Nephron progenitor cell (in vitro differentiated cells): ENCODE data around the gene OR51E1.

Source experiments
- DNase-seq: peaks from one replicate; pipeline ENCODE4 v3.0.0; 2021
- H3K27ac Mint-ChIP-seq: 2 replicates; pipeline ENCODE4 v1.8.0; 2021; ENCODE audit warnings: mild to moderate bottlenecking, moderate library complexity, mixed read lengths
- H3K27me3 Mint-ChIP-seq: 2 replicates; pipeline ENCODE4 v1.8.0; 2021; ENCODE audit warnings: mild to moderate bottlenecking, low read depth, mixed read lengths; ENCODE audit not compliant: poor library complexity
- H3K36me3 Mint-ChIP-seq: 2 replicates; pipeline ENCODE4 v1.8.0; 2021; ENCODE audit warnings: low read depth, mixed read lengths
- H3K4me1 Mint-ChIP-seq: 2 replicates; pipeline ENCODE4 v1.8.0; 2021; ENCODE audit warnings: mixed read lengths
- H3K4me3 Mint-ChIP-seq: 2 replicates; pipeline ENCODE4 v1.8.0; 2021; ENCODE audit warnings: mild to moderate bottlenecking, moderate library complexity, mixed read lengths
- H3K9me3 Mint-ChIP-seq: 2 replicates; pipeline ENCODE4 v1.8.0; 2021; ENCODE audit warnings: mild to moderate bottlenecking, moderate library complexity, mixed read lengths
- CTCF ChIP-seq: fragments of 200-600 bp; sonication (generic); IDR thresholded peaks from 2 replicates; pipeline ENCODE4 v1.5.0; 2021; ENCODE audit warnings: antibody characterized with exemption

Gene OR51E1

GRCh38 chr11:4672470-4672869, 28.7 kb downstream of the OR51E1 start:
- no peak for TF ChIP-seq CTCF
- no peak overlapping the region for H3K4me3 Mint-ChIP-seq

DNA sequence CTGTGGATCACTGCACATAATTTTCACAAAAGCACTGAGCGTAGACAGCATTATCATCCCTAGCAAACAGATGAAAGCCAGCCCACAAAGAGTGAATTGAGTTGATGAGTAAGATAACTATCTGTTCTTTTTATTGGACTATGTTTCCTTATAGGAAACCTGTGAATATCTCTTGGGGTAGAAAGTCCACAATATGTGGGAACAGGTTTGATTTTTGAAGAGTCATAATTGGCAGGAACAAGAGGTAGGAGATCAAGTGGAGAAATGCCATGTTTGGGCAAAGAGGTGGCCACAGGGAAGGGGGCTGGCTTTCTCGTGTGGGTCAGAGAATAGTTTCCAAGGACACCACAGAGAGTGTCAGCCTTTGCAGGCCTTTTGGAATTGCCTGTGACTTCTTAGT, 30.0 kb downstream of the OR51E1 start:
- TF ChIP-seq CTCF: no peak
- H3K36me3 Mint-ChIP-seq: no peaks in the 10 kb centered on the region
- no peak overlapping the region for H3K27ac Mint-ChIP-seq
- no peaks in the 10 kb centered on the region for H3K27me3 Mint-ChIP-seq
- no peaks in the 10 kb centered on the region for H3K9me3 Mint-ChIP-seq
- H3K4me3 Mint-ChIP-seq: no peak overlapping the region
- DNase-seq: no peak
- H3K4me1 Mint-ChIP-seq: peaks cover 25% of the 10 kb centered on the region

More at GRCh38 chr11:4672470-4672869, 28.7 kb downstream of the OR51E1 start:
- Mint-ChIP-seq H3K9me3 (no peaks in the 10 kb centered on the region), H3K4me1 (peaks cover 25% of the 10 kb centered on the region), H3K27me3 (no peaks in the 10 kb centered on the region), H3K27ac (no peak overlapping the region), H3K36me3 (no peaks in the 10 kb centered on the region)
- DNase-seq: no peak

DNA sequence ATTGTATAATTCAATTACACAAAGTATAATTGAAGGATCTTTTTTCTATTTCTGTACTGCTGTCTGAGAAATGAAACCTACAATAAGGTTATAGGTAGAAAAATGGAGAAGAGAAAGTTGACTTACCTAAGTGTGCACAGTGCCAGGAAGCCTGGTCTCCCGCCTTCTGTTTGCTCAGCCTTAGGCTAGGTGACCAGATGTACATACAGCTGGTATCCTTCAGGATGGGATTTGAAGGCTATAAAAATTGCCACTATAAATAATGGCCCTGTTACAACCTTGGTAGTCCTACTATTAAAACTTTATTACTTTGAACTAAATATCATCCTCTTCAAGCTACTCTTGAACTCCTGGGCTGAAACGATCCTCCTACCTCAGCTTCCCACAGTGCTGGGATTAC, 34.2 kb downstream of the OR51E1 start:
- no peak overlapping the region for H3K4me3 Mint-ChIP-seq
- H3K4me1 Mint-ChIP-seq: peaks cover 19% of the 10 kb centered on the region
- H3K27me3 Mint-ChIP-seq: peaks cover 1% of the 10 kb centered on the region
- no peak overlapping the region for H3K27ac Mint-ChIP-seq
- H3K36me3 Mint-ChIP-seq: no peaks in the 10 kb centered on the region
- no peak for DNase-seq
- no peak for TF ChIP-seq CTCF
- no peaks in the 10 kb centered on the region for H3K9me3 Mint-ChIP-seq

- Mint-ChIP-seq H3K9me3 (no peaks in the 10 kb centered on the region), H3K27me3 (peaks cover 3% of the 10 kb centered on the region), H3K36me3 (no peaks in the 10 kb centered on the region), H3K4me3 (no peak overlapping the region), H3K4me1 (peaks cover 17% of the 10 kb centered on the region), H3K27ac (no peak overlapping the region)
- TF ChIP-seq CTCF: no peak
- no peak for DNase-seq
These were observed 36.6 kb downstream of the OR51E1 start for GRCh38 chr11:4680341-4680740.

DNA sequence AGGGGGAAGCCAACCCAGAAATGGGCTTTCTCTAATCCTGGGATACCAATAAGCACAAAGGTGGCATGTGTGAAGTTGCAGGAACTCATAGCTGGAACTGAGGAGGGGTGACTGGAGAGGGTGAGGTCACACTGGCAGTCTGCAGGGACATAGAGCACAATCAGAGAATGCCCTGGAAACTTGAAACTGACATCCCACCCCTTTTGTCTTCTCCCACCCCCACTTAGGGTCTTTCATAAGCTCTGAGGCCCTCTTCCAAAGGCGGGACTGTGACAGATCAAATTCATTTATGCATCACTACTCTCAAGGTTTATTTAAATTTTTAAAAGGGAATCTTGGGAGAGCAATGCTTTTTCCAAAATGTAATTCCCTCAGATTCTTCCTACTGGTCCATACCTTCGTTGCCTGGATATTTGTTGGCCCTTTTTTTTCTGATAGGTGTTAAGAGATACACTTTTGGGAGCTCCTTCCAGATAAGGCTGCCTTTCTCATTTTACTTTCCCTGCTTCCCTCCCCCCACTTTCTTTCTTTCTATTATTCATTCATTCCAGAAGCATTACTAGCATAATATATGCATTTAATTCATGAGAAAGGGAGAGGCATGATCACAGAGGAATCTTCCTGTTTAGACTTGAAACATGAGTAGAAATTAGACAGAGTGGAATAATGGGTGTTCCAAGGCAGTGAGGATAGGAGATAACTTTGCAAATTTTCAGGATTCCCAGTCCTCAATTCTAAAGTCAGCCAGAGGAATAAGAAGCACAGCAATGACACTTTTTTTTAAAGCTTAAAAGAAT, 39.0 kb downstream of the OR51E1 start:
- H3K4me3 Mint-ChIP-seq: no peak overlapping the region
- H3K27ac Mint-ChIP-seq: peak overlapping the region; percentile 1
- H3K27me3 Mint-ChIP-seq: peaks cover 3% of the 10 kb centered on the region
- no peak for TF ChIP-seq CTCF
- H3K36me3 Mint-ChIP-seq: no peaks in the 10 kb centered on the region
- peaks cover 17% of the 10 kb centered on the region for H3K4me1 Mint-ChIP-seq
- H3K9me3 Mint-ChIP-seq: no peaks in the 10 kb centered on the region
- DNase-seq: no peak

DNA sequence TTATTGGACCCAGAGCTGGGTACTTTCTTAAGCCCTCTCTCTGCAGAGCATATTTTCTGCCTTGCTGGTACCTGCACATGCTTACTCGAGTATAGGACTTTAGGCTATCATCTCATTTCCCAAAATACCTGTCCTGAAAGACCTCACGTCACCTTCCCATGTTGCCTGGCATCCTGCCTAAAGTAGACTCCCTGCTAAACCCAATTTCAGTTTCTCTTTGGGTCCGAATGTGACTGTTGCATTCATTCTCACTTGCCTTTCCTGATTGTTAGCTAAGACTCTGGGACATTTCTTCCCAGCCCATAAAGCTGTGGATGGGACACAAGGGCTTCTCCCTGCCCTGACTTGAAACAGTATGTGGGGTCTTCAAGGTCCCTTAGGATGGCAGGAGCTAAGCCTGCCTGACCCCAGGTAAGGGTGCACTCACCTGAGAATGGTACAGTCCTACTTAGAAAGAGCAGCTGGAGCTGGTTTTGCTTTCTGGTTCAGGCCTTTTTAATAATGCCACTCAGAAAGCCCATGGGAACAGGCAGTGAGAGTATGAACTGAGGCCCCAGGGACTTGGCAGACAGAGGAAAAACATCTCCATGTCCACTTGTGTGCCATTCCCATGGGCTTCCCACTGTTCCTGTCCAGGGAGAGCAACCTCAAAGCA, 41.0 kb downstream of the OR51E1 start:
- Mint-ChIP-seq H3K36me3 (no peaks in the 10 kb centered on the region), H3K4me1 (peaks cover 17% of the 10 kb centered on the region), H3K27me3 (peaks cover 3% of the 10 kb centered on the region), H3K9me3 (no peaks in the 10 kb centered on the region), H3K4me3 (no peak overlapping the region), H3K27ac (no peak overlapping the region)
- TF ChIP-seq CTCF: no peak
- DNase-seq: no peak
